Stomach (tissue), 4 donors: ENCODE results near the gene OR10A3.

Experiments
- EP300 ChIP-seq: sonication (generic); formaldehyde crosslinking; IDR thresholded peaks from one replicate; pipeline ENCODE4 v1.6.1; 2017; ENCODE audit warnings: antibody characterized with exemption
- POLR2A ChIP-seq, 4 donors: fragments of 450-650 bp; IDR thresholded peaks; one replicate each; pipeline ENCODE4 v1.6.1; 2016; ENCODE audit warnings: antibody characterized with exemption in 4 of 4, control low read depth in 2 of 4, mild to moderate bottlenecking in 1 of 4, moderate library complexity in 1 of 4
- POLR2AphosphoS5 ChIP-seq, 3 donors: sonication (generic); formaldehyde crosslinking; IDR thresholded peaks; one replicate each; pipeline ENCODE4 v1.6.1; 2016; ENCODE audit warnings: antibody characterized with exemption in 3 of 3
- TF ChIP-seq, protein P1 (sequence below), 7 experiments: fragments of 450-650 bp in 4 of 7; fragments of 200-600 bp in 3 of 7; sonication (generic) in 3 of 7; IDR thresholded peaks; one replicate each; pipeline ENCODE4 v1.5.1; 2016 to 2019; ENCODE audit warnings: antibody characterized with exemption in 7 of 7, control low read depth in 2 of 7, mild to moderate bottlenecking in 1 of 7

- TF ChIP-seq, protein P1, sequence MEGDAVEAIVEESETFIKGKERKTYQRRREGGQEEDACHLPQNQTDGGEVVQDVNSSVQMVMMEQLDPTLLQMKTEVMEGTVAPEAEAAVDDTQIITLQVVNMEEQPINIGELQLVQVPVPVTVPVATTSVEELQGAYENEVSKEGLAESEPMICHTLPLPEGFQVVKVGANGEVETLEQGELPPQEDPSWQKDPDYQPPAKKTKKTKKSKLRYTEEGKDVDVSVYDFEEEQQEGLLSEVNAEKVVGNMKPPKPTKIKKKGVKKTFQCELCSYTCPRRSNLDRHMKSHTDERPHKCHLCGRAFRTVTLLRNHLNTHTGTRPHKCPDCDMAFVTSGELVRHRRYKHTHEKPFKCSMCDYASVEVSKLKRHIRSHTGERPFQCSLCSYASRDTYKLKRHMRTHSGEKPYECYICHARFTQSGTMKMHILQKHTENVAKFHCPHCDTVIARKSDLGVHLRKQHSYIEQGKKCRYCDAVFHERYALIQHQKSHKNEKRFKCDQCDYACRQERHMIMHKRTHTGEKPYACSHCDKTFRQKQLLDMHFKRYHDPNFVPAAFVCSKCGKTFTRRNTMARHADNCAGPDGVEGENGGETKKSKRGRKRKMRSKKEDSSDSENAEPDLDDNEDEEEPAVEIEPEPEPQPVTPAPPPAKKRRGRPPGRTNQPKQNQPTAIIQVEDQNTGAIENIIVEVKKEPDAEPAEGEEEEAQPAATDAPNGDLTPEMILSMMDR (IDR thresholded peaks at IDR 0.05) = no peak
- TF ChIP-seq POLR2A (IDR thresholded peaks at IDR 0.05) = no peak
- TF ChIP-seq EP300 = no peak
- TF ChIP-seq POLR2AphosphoS5 (IDR thresholded peaks at IDR 0.05) = no peak
Observed at GRCh38 chr11:7905961-7906429, 35.5 kb downstream of the OR10A3 start.
